ENCODE measurements around the gene INSR. TPM values are rescaled to one million over a fixed set of nuclear protein-coding genes. Genes with fewer than 3 reads are reported as not detected.
A peak's percentile ranks its signal among the peaks of the same experiment; 100 is the strongest.
"Not testable (repeated sequence)": the region's sequence is repeated elsewhere in the genome, so short reads cannot be mapped to it uniquely, and the experiment has no call there.

INSR gene
- polyA plus RNA-seq, 5 donors, result 11.8 to 15.7 (median 13.8) TPM

DNA sequence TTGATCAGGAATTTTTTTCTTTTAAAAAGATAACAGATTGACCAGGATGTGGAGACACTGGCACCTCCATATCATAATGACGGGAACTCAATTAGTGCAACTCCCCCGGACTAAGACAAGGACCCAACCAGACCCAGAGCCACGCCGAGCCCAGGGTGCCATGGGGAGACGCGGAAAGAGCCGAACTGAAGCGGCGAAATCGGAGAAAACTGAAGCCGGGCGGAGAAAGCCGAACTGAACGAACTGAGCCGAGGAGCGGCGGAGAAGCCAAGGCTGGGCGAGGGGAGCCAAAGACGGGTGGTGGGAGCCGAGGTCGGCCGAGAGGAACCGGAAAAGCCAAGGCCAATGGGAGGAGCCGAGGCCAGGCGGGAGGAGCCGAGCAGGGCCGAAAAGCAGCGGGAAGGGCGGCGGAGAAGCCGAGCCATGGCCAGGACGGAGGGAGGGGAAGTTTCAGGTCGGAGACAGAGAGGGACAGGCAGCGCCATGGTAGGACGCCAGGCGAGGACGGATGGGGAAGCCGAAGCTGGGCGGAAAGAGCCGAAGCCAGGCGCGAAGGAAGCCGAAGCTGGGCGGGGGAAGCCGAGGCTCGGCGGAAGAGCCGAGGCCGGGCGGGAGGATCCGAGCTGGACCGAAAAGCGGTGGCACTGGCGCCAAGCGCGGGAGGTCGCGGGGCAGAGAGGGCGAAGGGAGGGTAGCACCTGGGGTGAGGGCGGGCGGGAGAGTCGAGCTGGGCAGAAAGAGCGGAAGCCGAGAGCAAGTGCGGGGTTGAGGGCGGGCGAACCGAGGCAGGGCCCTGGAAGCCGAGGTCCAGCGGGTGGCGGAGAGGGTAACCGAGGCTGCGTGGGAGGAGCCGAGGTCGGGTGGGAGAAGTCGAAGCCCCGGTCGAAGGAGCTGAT is 195.3 kb downstream of the INSR start:
- peak; percentile 94 for DNase-seq

DNA sequence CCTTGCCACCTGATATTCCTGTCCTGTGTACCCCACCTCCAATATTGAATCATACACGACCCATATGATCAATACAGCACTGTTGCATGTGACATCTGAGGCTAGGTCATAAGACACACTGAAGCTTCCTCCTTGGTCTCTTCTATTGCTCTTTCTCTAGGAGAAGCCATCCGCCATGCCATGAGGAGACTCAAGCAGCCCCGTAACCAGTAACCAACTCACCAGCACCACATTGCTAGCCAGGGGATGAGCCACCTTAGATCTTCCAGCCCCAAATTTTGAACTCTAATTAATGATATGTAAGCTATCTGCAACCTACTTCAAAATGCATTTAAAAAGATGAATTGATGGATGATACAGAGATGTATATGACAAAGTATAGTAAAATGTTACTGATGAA is 196.1 kb downstream of the INSR start:
- no peak for DNase-seq

GRCh38 chr19:7088999-7089398 is 205.2 kb downstream of the INSR start:
- no peak for DNase-seq

DNA sequence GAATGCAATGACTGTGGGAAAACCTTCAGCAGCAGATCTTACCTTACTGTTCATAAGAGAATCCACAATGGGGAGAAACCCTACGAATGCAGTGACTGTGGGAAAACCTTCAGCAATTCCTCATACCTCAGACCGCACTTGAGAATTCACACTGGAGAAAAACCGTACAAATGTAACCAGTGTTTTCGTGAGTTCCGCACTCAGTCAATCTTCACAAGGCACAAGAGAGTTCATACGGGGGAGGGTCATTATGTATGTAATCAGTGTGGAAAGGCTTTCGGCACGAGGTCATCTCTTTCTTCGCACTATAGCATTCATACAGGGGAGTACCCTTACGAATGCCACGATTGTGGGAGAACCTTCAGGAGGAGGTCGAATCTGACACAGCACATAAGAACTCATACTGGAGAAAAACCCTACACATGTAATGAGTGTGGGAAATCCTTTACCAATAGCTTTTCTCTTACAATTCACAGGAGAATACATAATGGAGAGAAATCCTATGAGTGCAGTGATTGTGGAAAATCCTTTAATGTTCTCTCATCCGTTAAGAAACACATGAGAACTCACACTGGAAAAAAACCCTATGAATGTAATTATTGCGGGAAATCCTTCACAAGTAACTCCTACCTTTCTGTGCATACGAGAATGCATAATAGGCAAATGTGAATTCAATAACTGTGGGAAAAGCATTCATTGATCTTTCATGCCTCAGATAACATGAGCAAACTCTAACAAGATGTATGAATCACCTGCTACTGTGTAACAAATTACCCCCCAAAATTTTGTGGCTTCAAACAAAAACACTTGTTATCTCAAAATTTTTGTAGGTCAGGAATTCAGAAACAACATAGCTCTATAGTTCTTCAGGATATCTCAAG is 210.9 kb downstream of the INSR start:
- no peak for DNase-seq

DNA sequence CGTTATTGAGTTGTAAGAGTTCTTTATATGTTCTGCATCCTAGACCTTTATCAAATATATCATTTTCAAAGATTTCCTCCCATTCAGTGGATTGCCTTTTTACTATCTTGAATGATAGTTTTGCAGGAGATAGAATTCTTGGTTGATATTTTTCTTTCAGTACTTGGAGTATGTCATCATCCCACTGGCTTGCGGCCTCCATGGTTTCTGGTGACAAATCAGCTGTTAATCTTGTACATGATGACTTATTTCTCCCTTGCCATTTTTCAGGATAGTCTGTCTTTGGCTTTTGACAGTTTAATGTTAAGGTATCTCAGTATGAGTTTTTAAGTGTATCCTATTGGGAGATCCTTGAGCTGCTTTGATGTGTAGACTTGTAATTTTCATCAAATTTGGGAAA is 216.2 kb downstream of the INSR start:
- DNase-seq, result no peak

DNA sequence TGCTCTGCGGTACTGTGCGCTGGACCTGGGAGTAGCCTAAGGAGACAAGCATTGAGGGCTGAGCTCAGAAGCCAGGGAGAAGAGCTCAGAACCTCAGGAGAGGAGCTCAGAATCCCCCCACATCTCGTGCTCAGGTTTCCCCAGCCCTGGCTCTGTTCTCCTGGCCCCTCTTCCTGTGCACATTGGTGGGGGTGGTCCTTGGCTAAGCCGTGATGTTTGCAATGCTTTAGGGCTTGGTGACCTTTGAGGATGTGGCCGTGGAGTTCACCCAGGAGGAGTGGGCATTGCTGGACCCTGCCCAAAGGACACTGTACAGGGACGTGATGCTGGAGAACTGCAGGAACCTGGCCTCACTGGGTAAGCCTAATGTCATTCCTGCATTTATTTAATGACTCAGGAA is 218.1 kb downstream of the INSR start:
- DNase-seq, result no peak

DNA sequence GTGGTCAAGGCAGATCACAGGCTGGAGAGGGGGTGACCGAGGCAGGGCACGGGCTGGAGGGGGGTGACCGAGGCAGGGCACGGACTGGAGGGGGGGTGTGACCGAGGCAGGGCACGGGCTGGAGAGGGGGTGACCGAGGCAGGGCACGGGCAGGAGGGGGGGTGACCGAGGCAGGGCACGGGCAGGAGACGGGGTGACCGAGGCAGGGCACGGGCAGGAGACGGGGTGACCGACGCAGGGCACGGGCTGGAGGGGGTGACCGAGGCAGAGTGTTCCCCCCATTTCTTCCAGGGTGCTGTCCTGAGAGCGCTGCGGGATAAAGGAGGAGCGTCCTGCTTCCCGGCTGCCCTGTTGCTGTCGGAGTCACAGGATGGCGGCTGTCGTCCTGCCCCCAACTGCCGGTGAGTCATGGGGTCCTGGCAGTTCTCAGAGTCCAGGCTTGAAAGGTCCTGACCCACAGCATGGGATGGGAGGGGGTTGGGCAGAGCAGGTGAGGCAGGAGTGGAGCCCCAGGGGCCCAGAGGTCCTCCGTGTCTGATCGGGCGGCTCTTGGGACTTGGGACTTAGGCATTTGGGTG is 219.4 kb downstream of the INSR start:
- no peak for DNase-seq

DNA sequence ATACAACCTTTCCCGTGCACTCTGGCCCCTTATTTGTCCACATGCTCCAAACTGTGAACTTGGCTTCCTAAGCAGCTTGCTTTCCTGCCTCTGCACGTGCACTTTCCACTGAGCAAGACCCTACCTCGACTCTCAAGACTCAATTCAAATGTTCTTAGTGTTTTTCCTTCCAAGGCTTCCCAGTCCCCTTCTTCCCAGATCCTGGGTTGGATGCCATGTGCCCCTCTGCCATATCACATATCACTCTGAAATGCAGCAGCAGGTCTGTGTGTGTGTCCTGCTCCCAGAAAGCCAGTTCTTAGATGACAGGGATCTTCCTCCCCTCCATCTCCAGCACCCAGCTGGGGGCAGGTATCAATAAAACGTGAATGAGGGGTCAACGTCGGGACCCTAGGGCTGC is 221.7 kb downstream of the INSR start:
- DNase-seq, result no peak

DNA sequence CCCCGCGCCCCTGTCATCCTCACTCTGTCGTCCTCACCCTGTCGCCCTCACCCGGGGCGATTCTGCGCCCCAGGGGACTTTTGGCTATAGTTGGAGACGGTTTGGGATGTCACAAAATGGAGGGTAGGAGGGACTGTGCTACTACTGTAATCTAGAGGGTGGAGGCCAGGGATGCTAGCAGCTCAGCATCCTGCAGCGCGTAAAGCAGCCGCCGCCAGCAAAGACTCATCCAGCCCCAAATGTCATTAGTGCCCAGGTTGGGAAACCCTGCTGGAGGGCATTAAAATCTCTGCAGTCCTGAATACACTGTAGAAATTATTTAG is 224.3 kb downstream of the INSR start:
- DNase-seq, result no peak

- DNase-seq, result peak; percentile 95 to 96
Measured at GRCh38 chr19:7069042-7069903, 224.9 kb downstream of the INSR start, which contains the start of gene ZNF557. Gene ZNF557 (plus strand): TSS chr19:7069703. CDS start chr19:7075075, 5,372 bp downstream.

GRCh38 chr19:7068599-7068998 is 225.6 kb downstream of the INSR start:
- no peak for DNase-seq

DNA sequence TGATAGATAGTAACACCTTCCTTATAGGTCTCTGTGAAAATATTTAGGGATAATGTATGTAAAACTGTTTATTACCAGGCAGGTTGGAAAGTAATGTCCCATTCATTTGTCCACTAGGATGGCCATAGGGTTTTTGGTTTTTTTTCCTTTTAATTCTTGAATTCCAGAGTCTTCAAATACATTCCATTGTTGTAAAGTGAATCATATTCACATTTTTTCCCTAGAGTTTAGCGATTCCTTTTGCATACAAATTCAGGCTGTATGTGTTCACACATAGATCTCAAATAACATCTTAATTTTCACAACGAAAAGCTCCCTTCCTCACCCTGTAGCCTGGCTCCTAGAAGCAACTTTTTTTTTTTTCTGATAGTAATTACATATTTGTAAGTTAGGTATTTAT is 226.5 kb downstream of the INSR start:
- DNase-seq, result no peak

GRCh38 chr19:7067122-7067521 is 227.1 kb downstream of the INSR start:
- not testable (repeated sequence) for DNase-seq

DNA sequence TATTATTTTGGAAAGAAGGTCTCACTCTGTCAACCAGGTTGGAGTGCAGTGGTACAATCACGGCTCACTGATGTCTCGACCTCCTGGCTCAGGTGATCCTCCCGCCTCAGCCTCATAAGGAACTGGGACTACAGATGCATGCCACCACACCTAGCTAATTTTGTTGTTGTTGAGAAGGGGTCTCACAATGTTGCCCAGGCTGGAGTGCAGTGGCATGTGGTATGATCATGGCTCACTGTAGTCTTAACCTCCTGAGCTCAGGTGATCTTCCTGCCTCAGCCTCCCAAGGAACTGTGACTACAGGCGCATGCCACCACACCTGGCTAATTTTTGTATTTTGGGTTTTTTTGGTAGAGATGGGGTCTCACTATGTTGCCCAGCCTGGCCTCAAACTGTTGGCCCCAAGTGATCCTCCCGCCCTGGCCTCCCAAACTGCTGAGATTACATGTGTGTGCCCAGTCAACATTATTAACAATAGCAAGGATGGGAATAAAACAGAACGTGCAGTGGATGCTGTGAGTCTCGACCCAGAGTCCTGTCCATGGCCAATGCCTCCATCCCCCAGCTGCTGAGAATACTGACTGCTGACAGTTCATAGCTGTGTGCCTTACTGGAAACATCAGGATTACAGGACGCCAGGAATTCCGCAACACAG is 230.3 kb downstream of the INSR start:
- DNase-seq, result no peak

DNA sequence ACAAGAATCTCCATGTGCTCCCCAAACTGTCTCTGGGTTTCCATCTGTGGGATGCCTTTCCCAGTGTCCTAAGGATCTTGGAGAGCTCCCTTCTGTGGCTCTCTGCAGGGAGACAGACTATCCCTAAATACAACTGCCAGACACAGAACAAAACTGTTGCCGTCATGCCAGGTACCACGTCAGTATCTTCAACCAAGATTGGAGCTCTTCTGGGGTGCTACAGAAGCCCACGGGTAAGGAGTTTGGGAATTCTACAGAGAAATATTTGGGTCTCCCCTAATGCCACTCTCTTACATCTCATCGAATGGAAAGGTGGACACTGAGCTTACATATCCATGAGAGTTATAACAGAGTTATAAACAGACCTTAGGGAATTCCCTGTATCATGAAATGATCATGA is 230.9 kb downstream of the INSR start:
- no peak for DNase-seq

Other genes starting within 250 kb of the INSR start
- gene MBD3L2, start 245.1 kb downstream of the INSR start, polyA plus RNA-seq (ENCODE audit: insufficient read depth in 1 of 5, insufficient read length in 5 of 5, low replicate concordance in 1 of 5), result not detected
- not detected for gene MBD3L3, start 235.7 kb downstream of the INSR start, polyA plus RNA-seq (ENCODE audit: insufficient read depth in 1 of 5, insufficient read length in 5 of 5, low replicate concordance in 1 of 5)
- gene ZNF557, start 224.7 kb downstream of the INSR start, polyA plus RNA-seq (ENCODE audit: insufficient read depth in 1 of 5, insufficient read length in 5 of 5, low replicate concordance in 1 of 5), result 10 to 100 TPM in 1 of 5 donors, 1 to 10 TPM in 4; 7.0 to 10.2 (median 8.1) TPM
- gene ARHGEF18, start 54.5 kb upstream of the INSR start, polyA plus RNA-seq (ENCODE audit: insufficient read depth in 1 of 5, insufficient read length in 5 of 5, low replicate concordance in 1 of 5), result 10 to 100 TPM; 25.3 to 36.3 (median 29.6) TPM
- 1 to 10 TPM; 2.8 to 5.7 (median 3.3) TPM for gene PEX11G, start 194.6 kb upstream of the INSR start, polyA plus RNA-seq (ENCODE audit: insufficient read depth in 1 of 5, insufficient read length in 5 of 5, low replicate concordance in 1 of 5)
- 10 to 100 TPM; 29.6 to 80.0 (median 44.2) TPM for gene ZNF358, start 221.7 kb upstream of the INSR start, polyA plus RNA-seq (ENCODE audit: insufficient read depth in 1 of 5, insufficient read length in 5 of 5, low replicate concordance in 1 of 5)
- 10 to 100 TPM; 11.0 to 19.2 (median 12.9) TPM for gene MCOLN1, start 228.2 kb upstream of the INSR start, polyA plus RNA-seq (ENCODE audit: insufficient read depth in 1 of 5, insufficient read length in 5 of 5, low replicate concordance in 1 of 5)
- gene PNPLA6, start 241.3 kb upstream of the INSR start, polyA plus RNA-seq (ENCODE audit: insufficient read depth in 1 of 5, insufficient read length in 5 of 5, low replicate concordance in 1 of 5), result 10 to 100 TPM; 25.2 to 45.6 (median 31.1) TPM

All from right lung (tissue), 5 donors.